HepG2 (cell line): ENCODE measurements around the gene PYGO2. TPM values are rescaled to one million over a fixed set of nuclear protein-coding genes. Genes with fewer than 3 reads are reported as not detected.
A peak's percentile ranks its signal among the peaks of the same experiment; 100 is the strongest.

Source experiments
- AHR ChIP-seq: IDR thresholded peaks from 2 replicates; pipeline ENCODE4 v1.6.1; 2018; ENCODE audit warnings: missing genetic modification reagents, missing compliant biosample characterization
- ARHGAP35 ChIP-seq: sonication (generic); formaldehyde crosslinking; IDR thresholded peaks from 2 replicates; pipeline ENCODE4 v1.9.0; 2022; ENCODE audit warnings: mild to moderate bottlenecking, inconsistent platforms, moderate library complexity, missing genetic modification reagents, borderline replicate concordance
- ARID5B ChIP-seq: IDR thresholded peaks from 2 replicates; pipeline ENCODE4 v1.4.0; 2020; ENCODE audit warnings: mild to moderate bottlenecking, missing genetic modification reagents
- ETV6 ChIP-seq: sonication (generic); formaldehyde crosslinking; conservative IDR thresholded peaks from 2 replicates; pipeline ENCODE4 v1.4.0; 2020; ENCODE audit warnings: missing genetic modification reagents
- MBD4 ChIP-seq: IDR thresholded peaks from 2 replicates; pipeline ENCODE4 v1.6.1; 2012; ENCODE audit warnings: low read length, inconsistent platforms, borderline replicate concordance
- MBNL3 ChIP-seq: fragments of 250-450 bp; sonication (Bioruptor Pico); conservative IDR thresholded peaks from 2 replicates; pipeline ENCODE4 v1.8.0; 2022; ENCODE audit warnings: mild to moderate bottlenecking, inconsistent platforms
- MIXL1 ChIP-seq: IDR thresholded peaks from 2 replicates; pipeline ENCODE4 v1.6.1; 2016
- NFIC ChIP-seq: IDR thresholded peaks from 2 replicates; pipeline ENCODE4 v1.6.1; 2012; ENCODE audit warnings: mild to moderate bottlenecking, low read length, inconsistent platforms
- PITX1 ChIP-seq: sonication (generic); formaldehyde crosslinking; IDR thresholded peaks from 2 replicates; pipeline ENCODE4 v1.5.1; 2020; ENCODE audit warnings: mild to moderate bottlenecking, missing genetic modification reagents
- RARG ChIP-seq: sonication (generic); formaldehyde crosslinking; IDR thresholded peaks from 2 replicates; pipeline ENCODE4 v1.4.0; 2020; ENCODE audit warnings: low read depth, mild to moderate bottlenecking, missing genetic modification reagents
- RORA ChIP-seq: sonication (generic); formaldehyde crosslinking; IDR thresholded peaks from 2 replicates; pipeline ENCODE4 v1.5.0; 2020; ENCODE audit warnings: mild to moderate bottlenecking, missing genetic modification reagents, moderate library complexity
- SP140L ChIP-seq: sonication (generic); formaldehyde crosslinking; IDR thresholded peaks from 2 replicates; pipeline ENCODE4 v1.4.0; 2020; ENCODE audit warnings: missing genetic modification reagents, borderline replicate concordance
- SUZ12 ChIP-seq: fragments of 150-350 bp; IDR thresholded peaks from 2 replicates; pipeline ENCODE4 v1.6.1; 2014; ENCODE audit warnings: low read depth, low read length
- TSC22D2 ChIP-seq: sonication (generic); formaldehyde crosslinking; IDR thresholded peaks from 2 replicates; pipeline ENCODE4 v1.5.1; 2020; ENCODE audit warnings: missing genetic modification reagents, mild to moderate bottlenecking, borderline replicate concordance
- ZFP41 ChIP-seq: sonication (generic); formaldehyde crosslinking; IDR thresholded peaks from 2 replicates; pipeline ENCODE4 v1.4.0; 2020; ENCODE audit warnings: mild to moderate bottlenecking, missing genetic modification reagents, borderline replicate concordance
- ZNF543 ChIP-seq: sonication (generic); formaldehyde crosslinking; IDR thresholded peaks from 2 replicates; pipeline ENCODE4 v1.4.0; 2020; ENCODE audit warnings: mild to moderate bottlenecking, missing genetic modification reagents
- ZNF878 ChIP-seq: sonication (generic); formaldehyde crosslinking; IDR thresholded peaks from 2 replicates; pipeline ENCODE4 v1.8.1; 2023; ENCODE audit warnings: mild to moderate bottlenecking, missing genetic modification reagents, moderate library complexity
- polyA plus RNA-seq, 8 experiments: library from polyadenylated mRNA; depleted of rRNA in 3 of 8; stranded (reverse) in 7 of 8; unstranded in 1 of 8; fragments of >200 nt; fragmentation: Illumina TruSeq in 4 of 8; extraction: Trizol in 4 of 8; gene quantifications; 2 replicates each; pipeline versions ENCODE4 v1.2.1 to v1.2.3, GENCODE V29; 2011 to 2016; ENCODE audit warnings: low read depth in 4 of 8, missing spikeins in 1 of 8, mixed read lengths in 1 of 8; ENCODE audit not compliant: insufficient read depth in 1 of 8
- total RNA-seq, 5 experiments: library from RNA; depleted of rRNA; stranded (reverse); fragments of >200 nt; fragmentation: Illumina TruSeq; extraction: Trizol; gene quantifications; 2 replicates each; pipeline ENCODE4 v1.2.3, GENCODE V29; 2016; ENCODE audit warnings: low read depth in 1 of 5
- TF ChIP-seq, protein P1 (sequence below): sonication (generic); formaldehyde crosslinking; conservative IDR thresholded peaks from 2 replicates; pipeline ENCODE4 v1.8.1; 2023; ENCODE audit warnings: missing genetic modification reagents
- TF ChIP-seq, protein P2 (sequence below): sonication (generic); formaldehyde crosslinking; IDR thresholded peaks from 2 replicates; pipeline ENCODE4 v1.4.0; 2020; ENCODE audit warnings: mild to moderate bottlenecking, missing genetic modification reagents
- TF ChIP-seq, protein P3 (sequence below): IDR thresholded peaks from 2 replicates; pipeline ENCODE4 v1.6.1; 2016; ENCODE audit warnings: missing genetic modification reagents, missing compliant biosample characterization
- TF ChIP-seq, protein P4 (sequence below): IDR thresholded peaks from 2 replicates; pipeline ENCODE4 v1.6.1; 2016; ENCODE audit warnings: low read depth, borderline replicate concordance

PYGO2 gene
- total and polyA plus RNA-seq, 2 of the 13 experiments (the other 11 are each of a cell fraction or from before 2014, with no cell fraction given), result 20.3 to 21.8 TPM

- TF ChIP-seq ARID5B (peak; percentile 89), RARG (CRISPR knock-in tag) (no peak; the same call in 1 of the 2 replicates), NFIC (no peak), MIXL1 (CRISPR knock-in tag) (peak; percentile 36; the same call in 1 of the 2 replicates), ARHGAP35 (CRISPR knock-in tag) (no peak; the same call in 1 of the 2 replicates), PITX1 (CRISPR knock-in tag) (peak; percentile 60; the same call in 1 of the 2 replicates), ETV6 (CRISPR knock-in tag) (no peak), TSC22D2 (CRISPR knock-in tag) (no peak), ZFP41 (CRISPR knock-in tag) (no peak), ZNF878 (peak; percentile 85; the same call in 1 of the 2 replicates), SP140L (CRISPR knock-in tag) (no peak), MBD4 (no peak), SUZ12 (no peak), ZNF543 (CRISPR knock-in tag) (no peak), RORA (CRISPR knock-in tag) (no peak), AHR (no peak), MBNL3 (CRISPR knock-in tag) (no peak)
- TF ChIP-seq, protein P1, sequence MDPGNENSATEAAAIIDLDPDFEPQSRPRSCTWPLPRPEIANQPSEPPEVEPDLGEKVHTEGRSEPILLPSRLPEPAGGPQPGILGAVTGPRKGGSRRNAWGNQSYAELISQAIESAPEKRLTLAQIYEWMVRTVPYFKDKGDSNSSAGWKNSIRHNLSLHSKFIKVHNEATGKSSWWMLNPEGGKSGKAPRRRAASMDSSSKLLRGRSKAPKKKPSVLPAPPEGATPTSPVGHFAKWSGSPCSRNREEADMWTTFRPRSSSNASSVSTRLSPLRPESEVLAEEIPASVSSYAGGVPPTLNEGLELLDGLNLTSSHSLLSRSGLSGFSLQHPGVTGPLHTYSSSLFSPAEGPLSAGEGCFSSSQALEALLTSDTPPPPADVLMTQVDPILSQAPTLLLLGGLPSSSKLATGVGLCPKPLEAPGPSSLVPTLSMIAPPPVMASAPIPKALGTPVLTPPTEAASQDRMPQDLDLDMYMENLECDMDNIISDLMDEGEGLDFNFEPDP, result no peak
- TF ChIP-seq, protein P2, sequence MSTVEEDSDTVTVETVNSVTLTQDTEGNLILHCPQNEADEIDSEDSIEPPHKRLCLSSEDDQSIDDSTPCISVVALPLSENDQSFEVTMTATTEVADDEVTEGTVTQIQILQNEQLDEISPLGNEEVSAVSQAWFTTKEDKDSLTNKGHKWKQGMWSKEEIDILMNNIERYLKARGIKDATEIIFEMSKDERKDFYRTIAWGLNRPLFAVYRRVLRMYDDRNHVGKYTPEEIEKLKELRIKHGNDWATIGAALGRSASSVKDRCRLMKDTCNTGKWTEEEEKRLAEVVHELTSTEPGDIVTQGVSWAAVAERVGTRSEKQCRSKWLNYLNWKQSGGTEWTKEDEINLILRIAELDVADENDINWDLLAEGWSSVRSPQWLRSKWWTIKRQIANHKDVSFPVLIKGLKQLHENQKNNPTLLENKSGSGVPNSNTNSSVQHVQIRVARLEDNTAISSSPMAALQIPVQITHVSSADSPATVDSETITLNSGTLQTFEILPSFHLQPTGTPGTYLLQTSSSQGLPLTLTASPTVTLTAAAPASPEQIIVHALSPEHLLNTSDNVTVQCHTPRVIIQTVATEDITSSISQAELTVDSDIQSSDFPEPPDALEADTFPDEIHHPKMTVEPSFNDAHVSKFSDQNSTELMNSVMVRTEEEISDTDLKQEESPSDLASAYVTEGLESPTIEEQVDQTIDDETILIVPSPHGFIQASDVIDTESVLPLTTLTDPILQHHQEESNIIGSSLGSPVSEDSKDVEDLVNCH (CRISPR knock-in tag), result no peak
- TF ChIP-seq, protein P3, sequence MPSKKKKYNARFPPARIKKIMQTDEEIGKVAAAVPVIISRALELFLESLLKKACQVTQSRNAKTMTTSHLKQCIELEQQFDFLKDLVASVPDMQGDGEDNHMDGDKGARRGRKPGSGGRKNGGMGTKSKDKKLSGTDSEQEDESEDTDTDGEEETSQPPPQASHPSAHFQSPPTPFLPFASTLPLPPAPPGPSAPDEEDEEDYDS (CRISPR knock-in tag), result no peak
- TF ChIP-seq, protein P4, sequence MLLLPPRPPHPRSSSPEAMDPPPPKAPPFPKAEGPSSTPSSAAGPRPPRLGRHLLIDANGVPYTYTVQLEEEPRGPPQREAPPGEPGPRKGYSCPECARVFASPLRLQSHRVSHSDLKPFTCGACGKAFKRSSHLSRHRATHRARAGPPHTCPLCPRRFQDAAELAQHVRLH (CRISPR knock-in tag), result no peak; the same call in 1 of the 2 replicates
Observed at GRCh38 chr1:154944401-154945159, 17.0 kb downstream of the PYGO2 start (continued).
